Nephron (organoid): Measurements from ENCODE around the gene ITGA8.

Source experiments
- H3K27ac Mint-ChIP-seq, 3 experiments: 2 replicates each; pipeline ENCODE4 v1.8.0; 2020; ENCODE audit warnings: mixed read lengths in 3 of 3, mild to moderate bottlenecking in 2 of 3, moderate library complexity in 1 of 3
- H3K27me3 Mint-ChIP-seq: 2 replicates; pipeline ENCODE4 v1.8.0; 2021; ENCODE audit warnings: low read depth, mild to moderate bottlenecking, moderate library complexity, mixed read lengths
- H3K36me3 Mint-ChIP-seq: 2 replicates; pipeline ENCODE4 v1.8.0; 2020; ENCODE audit warnings: low read depth, mixed read lengths
- H3K4me1 Mint-ChIP-seq: 2 replicates; pipeline ENCODE4 v1.8.0; 2020; ENCODE audit warnings: mixed read lengths
- H3K4me3 Mint-ChIP-seq, 3 experiments: 2 replicates each; pipeline ENCODE4 v1.8.0; 2020; ENCODE audit warnings: mild to moderate bottlenecking in 3 of 3, mixed read lengths in 3 of 3, moderate library complexity in 2 of 3
- H3K9me3 Mint-ChIP-seq: 2 replicates; pipeline ENCODE4 v1.8.0; 2020; ENCODE audit warnings: mixed read lengths
- CTCF ChIP-seq, 3 experiments: fragments of 200-600 bp; sonication (generic); IDR thresholded peaks; one replicate each; pipeline ENCODE4 v1.5.0; 2021; ENCODE audit warnings: antibody characterized with exemption in 3 of 3; ENCODE audit not compliant: unreplicated experiment in 3 of 3

The ITGA8 gene

GRCh38 chr10:15518250-15518649 lies 201.5 kb downstream of the ITGA8 start:
- peaks cover 14% of the 10 kb centered on the region for H3K4me1 Mint-ChIP-seq
- no peak for TF ChIP-seq CTCF (IDR thresholded peaks at IDR 0.05; ENCODE audit: unreplicated experiment in 3 of 3)
- H3K27ac Mint-ChIP-seq, result no peak overlapping the region
- no peak overlapping the region for H3K4me3 Mint-ChIP-seq
- no peaks in the 10 kb centered on the region for H3K9me3 Mint-ChIP-seq
- no peaks in the 10 kb centered on the region for H3K27me3 Mint-ChIP-seq
- H3K36me3 Mint-ChIP-seq, result peaks cover 20% of the 10 kb centered on the region

- H3K36me3 Mint-ChIP-seq, result peaks cover 24% of the 10 kb centered on the region
- peaks cover 14% of the 10 kb centered on the region for H3K4me1 Mint-ChIP-seq
- H3K9me3 Mint-ChIP-seq, result no peaks in the 10 kb centered on the region
- H3K27me3 Mint-ChIP-seq, result no peaks in the 10 kb centered on the region
- no peak overlapping the region for H3K4me3 Mint-ChIP-seq
- no peak for TF ChIP-seq CTCF (IDR thresholded peaks at IDR 0.05; ENCODE audit: unreplicated experiment in 3 of 3)
- peak overlapping the region in 1 of 3 experiments; percentile 27 for H3K27ac Mint-ChIP-seq
Measured at GRCh38 chr10:15516256-15517085, 203.3 kb downstream of the ITGA8 start.

GRCh38 chr10:15515202-15515601 lies 204.5 kb downstream of the ITGA8 start:
- no peak for TF ChIP-seq CTCF (IDR thresholded peaks at IDR 0.05; ENCODE audit: unreplicated experiment in 3 of 3)
- Mint-ChIP-seq H3K27me3 (no peaks in the 10 kb centered on the region), H3K4me3 (no peak overlapping the region), H3K4me1 (peaks cover 14% of the 10 kb centered on the region), H3K27ac (peak overlapping the region in 2 of 3 experiments; percentile 24 to 63), H3K9me3 (no peaks in the 10 kb centered on the region), H3K36me3 (peaks cover 17% of the 10 kb centered on the region)

GRCh38 chr10:15510963-15511362 lies 208.8 kb downstream of the ITGA8 start:
- H3K36me3 Mint-ChIP-seq, result peaks cover 11% of the 10 kb centered on the region
- peaks cover 5% of the 10 kb centered on the region for H3K4me1 Mint-ChIP-seq
- no peak overlapping the region for H3K4me3 Mint-ChIP-seq
- peaks cover 4% of the 10 kb centered on the region for H3K27me3 Mint-ChIP-seq
- TF ChIP-seq CTCF (IDR thresholded peaks at IDR 0.05; ENCODE audit: unreplicated experiment in 3 of 3), result no peak
- no peak overlapping the region for H3K27ac Mint-ChIP-seq
- H3K9me3 Mint-ChIP-seq, result peaks cover 5% of the 10 kb centered on the region

- no peak for TF ChIP-seq CTCF (IDR thresholded peaks at IDR 0.05; ENCODE audit: unreplicated experiment in 3 of 3)
- Mint-ChIP-seq H3K9me3 (peaks cover 7% of the 10 kb centered on the region), H3K4me3 (no peak overlapping the region)
Measured at GRCh38 chr10:15505329-15505728, 214.4 kb downstream of the ITGA8 start.

More at GRCh38 chr10:15505329-15505728, 214.4 kb downstream of the ITGA8 start:
- H3K27me3 Mint-ChIP-seq, result peaks cover 10% of the 10 kb centered on the region
- H3K27ac Mint-ChIP-seq, result peak overlapping the region; percentile 84 to 94 (median 92)
- peaks cover 21% of the 10 kb centered on the region for H3K4me1 Mint-ChIP-seq
- H3K36me3 Mint-ChIP-seq, result peaks cover 8% of the 10 kb centered on the region
